Osteocyte (in vitro differentiated cells): Measurements from ENCODE around the gene DNAJC12. TPM values are rescaled to one million over a fixed set of nuclear protein-coding genes. Genes with fewer than 3 reads are reported as not detected.
"Not testable (repeated sequence)": the region's sequence is repeated elsewhere in the genome, so short reads cannot be mapped to it uniquely, and the experiment has no call there.

ENCODE experiments used
- DNase-seq: peaks from one replicate; pipeline ENCODE4 v3.0.0; 2021; ENCODE audit warnings: mixed read lengths; ENCODE audit not compliant: unreplicated experiment; ENCODE audit errors: extremely low spot score
- H3K27ac Mint-ChIP-seq: one replicate; pipeline ENCODE4 v1.8.0; 2021; ENCODE audit warnings: mild to moderate bottlenecking, mixed read lengths; ENCODE audit not compliant: unreplicated experiment
- H3K27me3 Mint-ChIP-seq: one replicate; pipeline ENCODE4 v1.8.0; 2021; ENCODE audit warnings: mixed read lengths; ENCODE audit not compliant: unreplicated experiment
- H3K36me3 Mint-ChIP-seq: one replicate; pipeline ENCODE4 v1.8.0; 2021; ENCODE audit warnings: mixed read lengths; ENCODE audit not compliant: unreplicated experiment
- H3K4me1 Mint-ChIP-seq: one replicate; pipeline ENCODE4 v1.8.0; 2021; ENCODE audit warnings: mixed read lengths; ENCODE audit not compliant: unreplicated experiment
- H3K4me3 Mint-ChIP-seq: one replicate; pipeline ENCODE4 v1.8.0; 2021; ENCODE audit warnings: mild to moderate bottlenecking, moderate library complexity, mixed read lengths; ENCODE audit not compliant: unreplicated experiment
- H3K9me3 Mint-ChIP-seq: one replicate; pipeline ENCODE4 v1.8.0; 2021; ENCODE audit warnings: mixed read lengths; ENCODE audit not compliant: unreplicated experiment
- CTCF ChIP-seq: fragments of 200-600 bp; sonication (generic); IDR thresholded peaks from 2 replicates; pipeline ENCODE4 v1.5.0; 2021; ENCODE audit warnings: antibody characterized with exemption, mild to moderate bottlenecking, moderate library complexity
- total RNA-seq: library from RNA; stranded (reverse); gene quantifications from 2 replicates; pipeline ENCODE4 v1.2.1, GENCODE V29; 2021

Gene DNAJC12
- total RNA-seq, 1 donor from 2014 or later: 12.0 TPM

- Mint-ChIP-seq H3K36me3 (no peaks in the 10 kb centered on the region), H3K9me3 (no peaks in the 10 kb centered on the region), H3K27ac (no peak overlapping the region), H3K27me3 (no peaks in the 10 kb centered on the region), H3K4me1 (no peaks in the 10 kb centered on the region), H3K4me3 (no peak overlapping the region)
- no peak for TF ChIP-seq CTCF
- DNase-seq: peak; percentile 63
Measured at GRCh38 chr10:67878133-67878532, 40.1 kb upstream of the DNAJC12 start.

- H3K4me3 Mint-ChIP-seq, H3K27ac Mint-ChIP-seq, H3K4me1 Mint-ChIP-seq, H3K9me3 Mint-ChIP-seq, H3K27me3 Mint-ChIP-seq, H3K36me3 Mint-ChIP-seq: not testable (repeated sequence)
- DNase-seq: peak; percentile 73
Measured at GRCh38 chr10:67877421-67877820, 39.4 kb upstream of the DNAJC12 start.

- Mint-ChIP-seq H3K36me3 (no peaks in the 10 kb centered on the region), H3K27ac (no peak overlapping the region), H3K27me3 (no peaks in the 10 kb centered on the region), H3K4me3 (no peak overlapping the region), H3K4me1 (no peaks in the 10 kb centered on the region), H3K9me3 (no peaks in the 10 kb centered on the region)
- DNase-seq: no peak
- TF ChIP-seq CTCF: no peak
Measured at GRCh38 chr10:67875340-67876238, 37.6 kb upstream of the DNAJC12 start.

GRCh38 chr10:67869996-67870395, 32.0 kb upstream of the DNAJC12 start:
- no peak for TF ChIP-seq CTCF
- H3K4me3 Mint-ChIP-seq: no peak overlapping the region
- H3K9me3 Mint-ChIP-seq: no peaks in the 10 kb centered on the region
- H3K27me3 Mint-ChIP-seq: no peaks in the 10 kb centered on the region
- no peaks in the 10 kb centered on the region for H3K4me1 Mint-ChIP-seq
- H3K27ac Mint-ChIP-seq: no peak overlapping the region
- H3K36me3 Mint-ChIP-seq: no peaks in the 10 kb centered on the region
- no peak for DNase-seq

- no peaks in the 10 kb centered on the region for H3K9me3 Mint-ChIP-seq
- H3K27me3 Mint-ChIP-seq: no peaks in the 10 kb centered on the region
- no peak for DNase-seq
- H3K36me3 Mint-ChIP-seq: no peaks in the 10 kb centered on the region
- no peak for TF ChIP-seq CTCF
- no peak overlapping the region for H3K27ac Mint-ChIP-seq
- no peak overlapping the region for H3K4me3 Mint-ChIP-seq
- no peaks in the 10 kb centered on the region for H3K4me1 Mint-ChIP-seq
Measured at GRCh38 chr10:67868132-67868531, 30.1 kb upstream of the DNAJC12 start.
